Activated CD8-positive, alpha-beta T cell treated with anti-CD3 and anti-CD28 coated beads for 36 hours (primary cell): ENCODE data around the gene NOP53. TPM values are rescaled to one million over a fixed set of nuclear protein-coding genes. Genes with fewer than 3 reads are reported as not detected.

Experiments used
- ATAC-seq: fragments of 200-7000 bp; cut with Tn5 transposase; one replicate; pipeline ENCODE4 v1.10.0; 2021; ENCODE audit warnings: mild to moderate bottlenecking, moderate library complexity
- CTCF ChIA-PET: fragments of 350-600 bp; sonication (Branson Sonifier 250); formaldehyde crosslinking; loops from one replicate; lab custom pipeline; 2021; ENCODE audit warnings: antibody characterized with exemption; lab: Charles Lee
- POLR2A ChIA-PET: fragments of 350-600 bp; sonication (Branson Sonifier 250); formaldehyde crosslinking; loops from one replicate; lab custom pipeline; 2021; ENCODE audit warnings: antibody characterized with exemption; lab: Charles Lee
- DNase-seq: peaks from one replicate; pipeline ENCODE4 v3.0.0-alpha.2; 2020
- H3K27ac Mint-ChIP-seq: one replicate; pipeline ENCODE4 v1.8.0; 2021; ENCODE audit warnings: mild to moderate bottlenecking, mixed read lengths
- H3K27me3 Mint-ChIP-seq: one replicate; pipeline ENCODE4 v1.8.0; 2021; ENCODE audit warnings: mixed read lengths
- H3K36me3 Mint-ChIP-seq: one replicate; pipeline ENCODE4 v1.8.0; 2021; ENCODE audit warnings: low read depth, mixed read lengths
- H3K4me1 Mint-ChIP-seq: one replicate; pipeline ENCODE4 v1.8.0; 2021; ENCODE audit warnings: low read depth, mixed read lengths
- H3K4me3 Mint-ChIP-seq: one replicate; pipeline ENCODE4 v1.8.0; 2021; ENCODE audit warnings: mild to moderate bottlenecking, moderate library complexity, mixed read lengths
- H3K9me3 Mint-ChIP-seq: one replicate; pipeline ENCODE4 v1.8.0; 2021; ENCODE audit warnings: mixed read lengths
- intact Hi-C: fragments of 100-400 bp; cut with micrococcal nuclease; formaldehyde crosslinking; loops from one replicate; pipeline ENCODE4 v1.10.0; 2022
- total RNA-seq, 2 experiments: library from RNA; stranded (reverse); gene quantifications; one replicate each; pipeline ENCODE4 v1.2.3, GENCODE V29; 2021
- TF ChIP-seq, protein P1 (sequence below): fragments of 200-600 bp; IDR thresholded peaks from one replicate; pipeline ENCODE4 v1.8.0; 2022; ENCODE audit warnings: antibody characterized with exemption, mild to moderate bottlenecking

NOP53 gene
- total RNA-seq, result 100 to 1,000 TPM; 300 to 301 TPM

DNA sequence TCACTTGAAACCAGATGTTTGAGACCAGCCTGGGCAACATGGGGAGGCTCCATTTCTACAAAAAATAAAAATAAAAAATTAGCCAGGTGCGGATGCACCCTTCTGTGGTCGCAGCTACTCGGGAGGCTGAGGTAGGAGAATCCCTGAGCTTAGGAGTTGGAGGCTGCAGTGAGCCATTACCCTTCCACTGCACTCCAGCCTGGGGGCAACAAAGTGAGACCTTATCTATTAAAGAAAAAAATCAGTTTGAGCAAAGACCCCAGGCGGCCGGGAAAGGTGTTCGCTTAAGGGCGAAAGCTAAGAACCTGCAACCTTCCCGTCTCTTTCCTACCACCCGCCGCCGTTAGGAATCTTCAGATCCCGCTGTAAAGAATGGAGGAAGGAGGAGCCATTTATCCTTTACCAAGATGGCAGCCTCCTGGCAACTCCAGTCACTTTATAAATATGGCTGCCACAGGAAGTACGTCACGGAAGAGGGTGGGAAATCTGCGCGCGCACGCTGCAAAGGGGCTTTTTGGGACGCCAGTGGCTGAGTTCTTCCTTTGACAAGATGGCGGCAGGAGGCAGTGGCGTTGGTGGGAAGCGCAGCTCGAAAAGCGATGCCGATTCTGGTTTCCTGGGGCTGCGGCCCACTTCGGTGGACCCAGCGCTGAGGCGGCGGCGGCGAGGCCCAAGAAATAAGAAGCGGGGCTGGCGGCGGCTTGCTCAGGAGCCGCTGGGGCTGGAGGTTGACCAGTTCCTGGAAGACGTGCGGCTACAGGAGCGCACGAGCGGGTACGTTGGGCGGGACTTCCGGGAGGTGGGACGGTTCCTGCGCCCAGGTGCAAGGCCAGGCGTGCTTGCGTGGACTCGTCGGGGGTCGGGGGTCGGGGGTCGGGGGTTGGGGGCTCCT, at the start of gene NOP53:
NOP53 (plus strand) TSS at position 537 of the 892 bp plus-strand sequence; CDS start at position 551, 14 bp downstream.
- DNase-seq, result peak; percentile 98
- H3K9me3 Mint-ChIP-seq, result no peaks in the 10 kb centered on the region
- peak within 1 kb of the TSS; percentile 99 for H3K4me3 Mint-ChIP-seq
- CTCF ChIA-PET, result interaction anchor here (1.0 to 13.9 kb wide), 7 partner anchors 21 to 313 kb away, joined by 3 to 168 read pairs (median 8); partner anchors contain the start of gene EHD2
- TF ChIP-seq, protein P1, sequence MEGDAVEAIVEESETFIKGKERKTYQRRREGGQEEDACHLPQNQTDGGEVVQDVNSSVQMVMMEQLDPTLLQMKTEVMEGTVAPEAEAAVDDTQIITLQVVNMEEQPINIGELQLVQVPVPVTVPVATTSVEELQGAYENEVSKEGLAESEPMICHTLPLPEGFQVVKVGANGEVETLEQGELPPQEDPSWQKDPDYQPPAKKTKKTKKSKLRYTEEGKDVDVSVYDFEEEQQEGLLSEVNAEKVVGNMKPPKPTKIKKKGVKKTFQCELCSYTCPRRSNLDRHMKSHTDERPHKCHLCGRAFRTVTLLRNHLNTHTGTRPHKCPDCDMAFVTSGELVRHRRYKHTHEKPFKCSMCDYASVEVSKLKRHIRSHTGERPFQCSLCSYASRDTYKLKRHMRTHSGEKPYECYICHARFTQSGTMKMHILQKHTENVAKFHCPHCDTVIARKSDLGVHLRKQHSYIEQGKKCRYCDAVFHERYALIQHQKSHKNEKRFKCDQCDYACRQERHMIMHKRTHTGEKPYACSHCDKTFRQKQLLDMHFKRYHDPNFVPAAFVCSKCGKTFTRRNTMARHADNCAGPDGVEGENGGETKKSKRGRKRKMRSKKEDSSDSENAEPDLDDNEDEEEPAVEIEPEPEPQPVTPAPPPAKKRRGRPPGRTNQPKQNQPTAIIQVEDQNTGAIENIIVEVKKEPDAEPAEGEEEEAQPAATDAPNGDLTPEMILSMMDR, result no peak
- peak; percentile 75 for ATAC-seq
- peaks cover 25% of the 10 kb centered on the region for H3K36me3 Mint-ChIP-seq
- peak within 1 kb of the TSS; percentile 100 for H3K27ac Mint-ChIP-seq
- H3K4me1 Mint-ChIP-seq, result peaks cover 49% of the 10 kb centered on the region
- intact Hi-C loops, result loop anchor here (2.0 kb wide), 1 partner anchor 38 kb away; no protein-coding TSS in a partner anchor
- H3K27me3 Mint-ChIP-seq, result no peaks in the 10 kb centered on the region
- POLR2A ChIA-PET, result interaction anchor here (0.6 to 4.3 kb wide), 15 partner anchors 11 to 361 kb away, joined by 3 to 69 read pairs (median 4); no protein-coding TSS in a partner anchor

- H3K27ac Mint-ChIP-seq, result no peak overlapping the region
- POLR2A ChIA-PET, result no interaction called here
- CTCF ChIA-PET, result interaction anchor here (0.8 to 2.1 kb wide), 4 partner anchors 10 to 267 kb away, joined by 4 to 8 read pairs (median 5); partner anchors contain the start of gene EHD2
- H3K9me3 Mint-ChIP-seq, result no peaks in the 10 kb centered on the region
- DNase-seq (no peak), ATAC-seq (no peak)
- intact Hi-C loops, result no loop called here
- H3K4me3 Mint-ChIP-seq, result no peak overlapping the region
- TF ChIP-seq, protein P1, result no peak
- no peaks in the 10 kb centered on the region for H3K36me3 Mint-ChIP-seq
- no peaks in the 10 kb centered on the region for H3K27me3 Mint-ChIP-seq
- no peaks in the 10 kb centered on the region for H3K4me1 Mint-ChIP-seq
Observed at GRCh38 chr19:47696635-47697034, 48.7 kb upstream of the NOP53 start.

DNA sequence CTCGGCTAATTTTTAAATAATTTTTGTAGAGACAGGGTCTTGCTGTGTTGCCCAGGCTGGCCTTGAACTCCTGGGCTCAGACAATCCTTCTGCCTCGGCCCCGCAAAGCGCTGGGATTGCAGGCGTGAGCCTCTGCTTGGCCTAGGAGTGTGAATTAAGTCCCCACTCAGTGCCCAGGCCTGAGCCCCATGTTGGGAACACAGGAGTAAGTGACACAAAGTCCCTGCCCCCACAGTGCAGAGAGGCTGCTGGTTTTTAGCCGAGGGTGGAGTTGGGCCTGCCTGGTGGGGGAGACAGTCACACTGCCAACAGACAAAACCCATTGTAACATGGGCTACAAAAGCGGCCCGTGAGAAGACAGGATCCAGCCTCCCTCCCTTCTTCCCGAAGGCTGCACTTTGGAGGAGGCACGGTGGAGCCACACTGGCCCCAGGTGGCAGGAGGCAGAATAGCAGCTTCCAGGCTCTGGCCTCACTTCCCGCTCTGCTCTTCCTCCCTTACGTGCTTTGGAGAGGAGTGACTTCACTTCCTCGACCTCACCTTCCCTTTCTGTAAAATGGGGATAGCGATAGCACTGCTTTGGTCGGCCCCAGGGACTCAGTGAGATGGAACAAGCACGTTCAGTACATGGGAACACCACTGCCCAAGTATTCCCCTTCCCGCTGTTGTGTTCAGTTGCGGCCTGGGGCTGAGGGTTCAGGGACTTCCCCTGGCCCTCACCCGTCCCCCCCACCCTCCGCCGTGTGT, 47.3 kb upstream of the NOP53 start:
- H3K4me3 Mint-ChIP-seq, result no peak overlapping the region
- peak; percentile 69 for DNase-seq
- CTCF ChIA-PET, result interaction anchor here (0.6 to 3.6 kb wide), 17 partner anchors 8 to 377 kb away, joined by 3 to 27 read pairs (median 5); partner anchors contain the start of genes EHD2 and KPTN
- H3K4me1 Mint-ChIP-seq, result no peaks in the 10 kb centered on the region
- H3K9me3 Mint-ChIP-seq, result no peaks in the 10 kb centered on the region
- no peak overlapping the region for H3K27ac Mint-ChIP-seq
- intact Hi-C loops, result loop anchor here (2.0 kb wide), 1 partner anchor 261 kb away; no protein-coding TSS in a partner anchor
- H3K27me3 Mint-ChIP-seq, result no peaks in the 10 kb centered on the region
- POLR2A ChIA-PET, result no interaction called here
- TF ChIP-seq, protein P1, result peak; percentile 96
- peak; percentile 87 for ATAC-seq
- H3K36me3 Mint-ChIP-seq, result peaks cover 2% of the 10 kb centered on the region

GRCh38 chr19:47698631-47699359, 46.6 kb upstream of the NOP53 start:
- DNase-seq (peak; percentile 11), ATAC-seq (no peak)
- Mint-ChIP-seq H3K9me3 (no peaks in the 10 kb centered on the region), H3K36me3 (peaks cover 4% of the 10 kb centered on the region), H3K27ac (no peak overlapping the region), H3K4me3 (no peak overlapping the region), H3K4me1 (no peaks in the 10 kb centered on the region), H3K27me3 (no peaks in the 10 kb centered on the region)
- ChIA-PET POLR2A (interaction anchor here (0.6 kb wide), 1 partner anchor 39 kb away, joined by 3 read pairs; no protein-coding TSS in a partner anchor), CTCF (interaction anchor here (0.6 to 3.6 kb wide), 24 partner anchors 9 to 377 kb away, joined by 3 to 27 read pairs (median 4); partner anchors contain the start of genes EHD2 and KPTN)
- intact Hi-C loops, result loop anchor here (2.0 kb wide), 1 partner anchor 262 kb away; no protein-coding TSS in a partner anchor
- TF ChIP-seq, protein P1, result no peak
